Astrocyte (in vitro differentiated cells and primary cell): ENCODE measurements around the gene ANKRD40CL. TPM values are rescaled to one million over a fixed set of nuclear protein-coding genes. Genes with fewer than 3 reads are reported as not detected.
"Not testable (repeated sequence)": the region's sequence is repeated elsewhere in the genome, so short reads cannot be mapped to it uniquely, and the experiment has no call there.

Experiments
- DNase-seq: peaks from one replicate; pipeline ENCODE4 v3.0.0-alpha.2; 2010; ENCODE audit warnings: low read depth
- FAIRE-seq: peaks from 2 replicates; lab custom pipeline; 2011; peaks lifted over from hg19 to GRCh38; lab: Jason Lieb, UNC
- H2AFZ ChIP-seq: 2 replicates; pipeline ENCODE4 v1.6.0; 2012; ENCODE audit warnings: low read depth, low read length, inconsistent platforms
- H3K27ac ChIP-seq: 2 replicates; pipeline ENCODE4 v1.5.1; 2011; ENCODE audit warnings: low read depth, low read length, inconsistent platforms
- H3K27me3 ChIP-seq: 2 replicates; pipeline ENCODE4 v1.6.0; 2011; ENCODE audit warnings: low read length, inconsistent platforms; ENCODE audit not compliant: insufficient read depth
- H3K36me3 ChIP-seq: 2 replicates; pipeline ENCODE4 v1.5.1; 2011; ENCODE audit warnings: low read length, inconsistent platforms; ENCODE audit not compliant: insufficient read depth
- H3K4me1 ChIP-seq: 2 replicates; pipeline ENCODE4 v1.5.1; 2011; ENCODE audit warnings: low read length, inconsistent platforms; ENCODE audit not compliant: insufficient read depth
- H3K4me2 ChIP-seq: 2 replicates; pipeline ENCODE4 v1.6.0; 2012; ENCODE audit warnings: low read length, inconsistent platforms
- H3K4me3 ChIP-seq: 2 replicates; pipeline ENCODE4 v1.5.1; 2011; ENCODE audit warnings: low read depth, mild to moderate bottlenecking, low read length, inconsistent platforms; ENCODE audit not compliant: insufficient read depth
- H3K79me2 ChIP-seq: 2 replicates; pipeline ENCODE4 v1.6.0; 2012; ENCODE audit warnings: mild to moderate bottlenecking, low read length, inconsistent platforms; ENCODE audit not compliant: insufficient read depth
- H3K9ac ChIP-seq: 2 replicates; pipeline ENCODE4 v1.6.0; 2012; ENCODE audit warnings: mild to moderate bottlenecking, low read length, inconsistent platforms
- H3K9me3 ChIP-seq: 2 replicates; pipeline ENCODE4 v1.5.1; 2012; ENCODE audit warnings: low read depth, mild to moderate bottlenecking, low read length, inconsistent platforms; ENCODE audit not compliant: insufficient read depth
- H4K20me1 ChIP-seq: 2 replicates; pipeline ENCODE4 v1.6.0; 2012; ENCODE audit warnings: low read length, inconsistent platforms; ENCODE audit not compliant: insufficient read depth
- H3K27ac Mint-ChIP-seq: one replicate; pipeline ENCODE4 v1.8.0; 2021; ENCODE audit warnings: mild to moderate bottlenecking, mixed read lengths; ENCODE audit not compliant: unreplicated experiment
- H3K27me3 Mint-ChIP-seq: one replicate; pipeline ENCODE4 v1.8.0; 2021; ENCODE audit warnings: low read depth, mixed read lengths; ENCODE audit not compliant: unreplicated experiment
- H3K36me3 Mint-ChIP-seq: one replicate; pipeline ENCODE4 v1.8.0; 2021; ENCODE audit warnings: low read depth, mixed read lengths; ENCODE audit not compliant: unreplicated experiment
- H3K4me1 Mint-ChIP-seq: one replicate; pipeline ENCODE4 v1.8.0; 2021; ENCODE audit warnings: low read depth, mixed read lengths; ENCODE audit not compliant: unreplicated experiment
- H3K4me3 Mint-ChIP-seq: one replicate; pipeline ENCODE4 v1.8.0; 2021; ENCODE audit warnings: mild to moderate bottlenecking, moderate library complexity, mixed read lengths; ENCODE audit not compliant: unreplicated experiment
- H3K9me3 Mint-ChIP-seq: one replicate; pipeline ENCODE4 v1.8.0; 2021; ENCODE audit warnings: mild to moderate bottlenecking, mixed read lengths; ENCODE audit not compliant: unreplicated experiment
- CTCF ChIP-seq: IDR thresholded peaks from 2 replicates; pipeline ENCODE4 v1.5.1; 2011; ENCODE audit warnings: low read depth, mild to moderate bottlenecking, inconsistent platforms, low read length, moderate library complexity; ENCODE audit not compliant: insufficient read depth
- EZH2 ChIP-seq: IDR thresholded peaks from 2 replicates; pipeline ENCODE4 v1.6.1; 2012; ENCODE audit warnings: mild to moderate bottlenecking, low read length, inconsistent platforms; ENCODE audit not compliant: insufficient read depth
- total RNA-seq: library from RNA; stranded (reverse); gene quantifications from 2 replicates; pipeline ENCODE4 v1.2.1, GENCODE V29; 2021

ANKRD40CL gene
- total RNA-seq, 1 donor from 2014 or later, result not detected

- no peak overlapping the region for H2AFZ ChIP-seq
- Mint-ChIP-seq H3K9me3 (peaks cover 3% of the 10 kb centered on the region), H3K27me3 (peaks cover 12% of the 10 kb centered on the region), H3K27ac (no peak overlapping the region), H3K4me3 (no peak overlapping the region), H3K4me1 (peaks cover 2% of the 10 kb centered on the region), H3K36me3 (no peaks in the 10 kb centered on the region)
- no peaks in the 10 kb centered on the region for H3K79me2 ChIP-seq
- no peaks in the 10 kb centered on the region for H3K27me3 ChIP-seq
- no peak for FAIRE-seq
- H3K4me2 ChIP-seq, result no peak overlapping the region
- no peak for DNase-seq
- H3K4me3 ChIP-seq, result no peak overlapping the region
- no peaks in the 10 kb centered on the region for H3K9me3 ChIP-seq
- H3K9ac ChIP-seq, result no peak overlapping the region
- no peak overlapping the region for H3K27ac ChIP-seq
- TF ChIP-seq EZH2, result no peak
- TF ChIP-seq CTCF, result no peak
- no peaks in the 10 kb centered on the region for H4K20me1 ChIP-seq
- no peaks in the 10 kb centered on the region for H3K36me3 ChIP-seq
- H3K4me1 ChIP-seq, result peaks cover 3% of the 10 kb centered on the region
Observed at GRCh38 chr17:50805486-50805885, 38.2 kb upstream of the ANKRD40CL start.

DNA sequence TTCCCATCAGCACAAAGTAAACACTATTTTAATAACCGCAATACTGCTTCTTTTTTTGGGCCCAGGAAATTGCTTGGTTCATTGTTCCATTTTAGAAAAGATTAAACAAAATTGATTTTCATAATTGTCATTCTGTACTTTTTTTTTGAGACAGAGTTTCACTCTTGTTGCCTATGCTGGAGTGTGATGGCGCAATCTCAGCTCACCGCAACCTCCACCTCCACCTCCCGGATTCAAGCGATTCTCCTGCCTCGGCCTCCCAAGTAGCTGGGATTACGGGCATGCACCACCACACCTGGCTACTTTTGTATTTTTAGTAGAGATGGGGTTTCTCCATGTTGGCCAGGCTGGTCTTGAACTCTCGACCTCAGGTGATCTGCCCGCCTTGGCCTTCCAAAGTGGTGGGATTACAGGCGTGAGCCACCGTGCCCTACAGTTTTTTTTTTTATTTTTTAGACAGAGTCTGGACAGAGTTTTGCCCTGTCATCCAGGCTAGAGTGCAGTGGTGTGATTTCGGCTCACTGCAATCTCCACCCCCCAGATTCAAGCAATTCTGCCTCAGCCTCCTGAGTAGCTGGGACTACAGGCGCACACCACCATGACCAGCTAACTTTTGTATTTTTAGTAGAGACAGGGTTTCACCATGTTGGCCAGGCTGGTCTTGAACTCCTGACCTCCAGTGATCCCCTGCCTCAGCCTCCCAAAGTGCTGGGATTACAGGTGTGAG is 37.6 kb upstream of the ANKRD40CL start:
- H3K4me3 ChIP-seq, H3K9me3 ChIP-seq, H3K4me1 Mint-ChIP-seq, H3K36me3 ChIP-seq, FAIRE-seq, H3K27me3 ChIP-seq, H4K20me1 ChIP-seq, H3K27ac Mint-ChIP-seq, H3K9ac ChIP-seq, H3K27ac ChIP-seq, H3K36me3 Mint-ChIP-seq, H3K4me3 Mint-ChIP-seq, H3K79me2 ChIP-seq, H3K4me2 ChIP-seq, H3K4me1 ChIP-seq, H2AFZ ChIP-seq, H3K9me3 Mint-ChIP-seq, DNase-seq: not testable (repeated sequence)
- peaks cover 16% of the 10 kb centered on the region for H3K27me3 Mint-ChIP-seq

DNA sequence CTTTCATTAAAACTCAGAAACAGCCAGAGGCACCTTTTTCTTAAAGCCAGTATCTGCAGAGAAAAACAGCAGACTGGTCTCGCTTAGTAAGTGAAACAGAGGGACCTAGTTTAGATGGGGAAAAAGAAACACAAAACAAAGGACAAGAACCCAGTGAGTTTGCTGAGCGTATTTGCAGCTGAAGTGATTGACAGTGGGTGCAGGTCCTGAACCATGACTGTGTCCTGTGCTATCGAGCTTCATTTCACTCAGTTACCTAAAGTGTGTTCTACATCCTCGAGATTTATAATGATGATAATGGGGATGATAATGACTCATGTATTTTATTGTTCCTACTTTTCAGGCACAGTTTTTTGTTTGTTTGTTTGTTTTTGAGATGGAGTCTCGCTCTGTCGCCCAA is 36.4 kb upstream of the ANKRD40CL start:
- Mint-ChIP-seq H3K9me3 (peaks cover 3% of the 10 kb centered on the region), H3K27ac (no peak overlapping the region), H3K27me3 (peaks cover 15% of the 10 kb centered on the region), H3K4me3 (no peak overlapping the region), H3K36me3 (no peaks in the 10 kb centered on the region), H3K4me1 (peaks cover 4% of the 10 kb centered on the region)
- H3K36me3 ChIP-seq, result no peaks in the 10 kb centered on the region
- H3K27me3 ChIP-seq, result no peaks in the 10 kb centered on the region
- no peaks in the 10 kb centered on the region for H4K20me1 ChIP-seq
- no peak overlapping the region for H3K4me3 ChIP-seq
- no peaks in the 10 kb centered on the region for H3K79me2 ChIP-seq
- no peak overlapping the region for H3K4me2 ChIP-seq
- no peak overlapping the region for H2AFZ ChIP-seq
- H3K4me1 ChIP-seq, result peaks cover 3% of the 10 kb centered on the region
- H3K9me3 ChIP-seq, result no peaks in the 10 kb centered on the region
- FAIRE-seq (no peak), DNase-seq (no peak)
- TF ChIP-seq CTCF (no peak), EZH2 (no peak)
- H3K9ac ChIP-seq, result no peak overlapping the region
- H3K27ac ChIP-seq, result no peak overlapping the region
